ENCODE measurements around the gene NT5C. TPM values are rescaled to one million over a fixed set of nuclear protein-coding genes. Genes with fewer than 3 reads are reported as not detected.

The NT5C gene
- 100 to 1,000 TPM in 1 of 4 donors, 10 to 100 TPM in 3; 60.7 to 109 (median 82.4) TPM for total RNA-seq
- polyA plus RNA-seq, result 100 to 1,000 TPM; 102 to 116 (median 110) TPM

DNA sequence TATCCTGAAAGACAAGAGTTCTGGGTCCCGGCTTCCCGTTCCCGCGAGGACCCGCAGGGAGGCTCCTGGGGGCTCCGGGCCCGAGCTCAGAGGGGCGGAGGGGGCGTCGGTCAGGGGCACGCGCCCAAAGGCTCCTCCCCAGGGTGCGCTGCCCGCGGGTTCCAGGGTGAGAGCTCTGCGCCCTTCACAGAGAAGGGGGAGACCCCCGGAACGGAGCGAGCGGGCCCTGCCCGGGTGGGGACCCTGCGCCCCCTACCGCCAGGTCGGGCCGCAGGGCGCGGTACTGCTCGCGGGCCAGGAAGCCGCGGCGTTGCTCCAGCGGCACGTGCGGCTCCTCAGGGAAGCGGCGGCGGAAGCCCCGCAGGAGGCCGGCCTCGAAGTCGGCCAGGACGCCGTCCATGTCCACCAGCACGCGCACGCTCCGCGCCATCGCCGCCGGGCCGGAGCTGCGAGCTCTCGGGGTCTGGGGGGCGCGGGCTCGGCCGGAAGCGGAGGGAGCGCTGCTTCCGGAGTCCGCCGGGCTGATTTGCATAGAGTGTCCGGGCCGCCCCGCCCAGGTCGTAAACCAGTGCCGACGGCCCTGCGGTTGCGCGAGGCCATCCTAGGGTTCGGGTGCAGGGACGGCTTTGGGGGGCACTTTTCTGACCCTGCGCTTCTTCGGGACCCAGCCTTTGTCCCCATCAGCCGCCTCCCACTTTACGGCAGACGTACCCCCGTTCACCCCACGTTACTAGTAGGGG is at the start of gene NT5C:
NT5C (minus strand) TSS at position 465 of the 740 bp plus-strand sequence; CDS start at position 430, 35 bp downstream.
- Histone ChIP-seq H3K36me3 (peaks cover 0 to 19% (median 5%) of the 10 kb centered on the region in 4 donors), H3K4me1 (peaks cover 0 to 23% (median 11%) of the 10 kb centered on the region in 4 donors), H3K27ac (peak within 1 kb of the TSS; percentile 88 to 91 (median 88)), H3K9me3 (no peaks in the 10 kb centered on the region), H3K27me3 (no peaks in the 10 kb centered on the region), H3K4me3 (peak within 1 kb of the TSS; percentile 68 to 86 (median 74))
- TF ChIP-seq, protein P1, sequence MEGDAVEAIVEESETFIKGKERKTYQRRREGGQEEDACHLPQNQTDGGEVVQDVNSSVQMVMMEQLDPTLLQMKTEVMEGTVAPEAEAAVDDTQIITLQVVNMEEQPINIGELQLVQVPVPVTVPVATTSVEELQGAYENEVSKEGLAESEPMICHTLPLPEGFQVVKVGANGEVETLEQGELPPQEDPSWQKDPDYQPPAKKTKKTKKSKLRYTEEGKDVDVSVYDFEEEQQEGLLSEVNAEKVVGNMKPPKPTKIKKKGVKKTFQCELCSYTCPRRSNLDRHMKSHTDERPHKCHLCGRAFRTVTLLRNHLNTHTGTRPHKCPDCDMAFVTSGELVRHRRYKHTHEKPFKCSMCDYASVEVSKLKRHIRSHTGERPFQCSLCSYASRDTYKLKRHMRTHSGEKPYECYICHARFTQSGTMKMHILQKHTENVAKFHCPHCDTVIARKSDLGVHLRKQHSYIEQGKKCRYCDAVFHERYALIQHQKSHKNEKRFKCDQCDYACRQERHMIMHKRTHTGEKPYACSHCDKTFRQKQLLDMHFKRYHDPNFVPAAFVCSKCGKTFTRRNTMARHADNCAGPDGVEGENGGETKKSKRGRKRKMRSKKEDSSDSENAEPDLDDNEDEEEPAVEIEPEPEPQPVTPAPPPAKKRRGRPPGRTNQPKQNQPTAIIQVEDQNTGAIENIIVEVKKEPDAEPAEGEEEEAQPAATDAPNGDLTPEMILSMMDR (IDR thresholded peaks at IDR 0.05), result peak; percentile 43 to 72 (median 58)
- TF ChIP-seq EP300 (IDR thresholded peaks at IDR 0.05) (no peak), POLR2A (IDR thresholded peaks at IDR 0.05) (no peak), POLR2AphosphoS5 (IDR thresholded peaks at IDR 0.05) (peak in 3 of 4 donors; percentile 28 to 85 (median 82))
- peak; percentile 91 for DNase-seq
- intact Hi-C loops (cut with DNase I), result loop anchor here (1.0 to 5.0 kb wide), 3 partner anchors 17 to 73 kb away; partner anchors contain the start of gene SUMO2
- WGBS, 2 donors, result 0 to 1% methylated on average over 82 of the region's 82 CpGs

DNA sequence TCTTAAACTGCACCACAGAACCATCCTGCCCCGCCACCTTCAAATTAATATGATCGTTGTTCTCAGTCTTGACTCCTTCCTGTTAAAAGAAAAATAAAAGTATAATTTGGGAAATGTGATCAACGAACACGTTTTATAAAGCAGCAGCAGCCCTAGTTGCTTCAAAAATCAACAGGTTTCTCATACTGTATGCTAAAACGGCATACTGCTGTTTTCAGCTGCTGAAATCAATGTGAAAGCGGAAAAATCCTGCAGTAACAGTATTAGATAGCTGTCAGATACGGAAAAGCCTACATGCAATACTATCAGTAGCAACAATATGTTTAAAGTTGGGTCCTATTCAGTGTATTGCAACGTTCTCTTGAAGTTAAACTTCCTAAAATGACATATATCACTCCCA is 49.6 kb upstream of the NT5C start:
- intact Hi-C loops (cut with DNase I), result loop anchor here (5.0 kb wide), 3 partner anchors 49 to 134 kb away; partner anchors contain the start of genes ATP5PD, KCTD2 and NT5C
- peak overlapping the region; percentile 92 to 99 (median 98) for H3K27ac ChIP-seq
- H3K4me3 ChIP-seq, result peak overlapping the region; percentile 79 to 100 (median 100)
- H3K9me3 ChIP-seq, result no peaks in the 10 kb centered on the region
- DNase-seq, result no peak
- no peaks in the 10 kb centered on the region for H3K27me3 ChIP-seq
- TF ChIP-seq EP300 (IDR thresholded peaks at IDR 0.05) (no peak), POLR2AphosphoS5 (IDR thresholded peaks at IDR 0.05) (no peak), POLR2A (IDR thresholded peaks at IDR 0.05) (no peak)
- TF ChIP-seq, protein P1 (IDR thresholded peaks at IDR 0.05), result no peak
- 8 to 10% methylated on average over 8 of the region's 8 CpGs for WGBS, 2 donors
- peaks cover 4 to 31% (median 13%) of the 10 kb centered on the region in 4 donors for H3K36me3 ChIP-seq
- H3K4me1 ChIP-seq, result peaks cover 0 to 37% (median 25%) of the 10 kb centered on the region in 4 donors

DNA sequence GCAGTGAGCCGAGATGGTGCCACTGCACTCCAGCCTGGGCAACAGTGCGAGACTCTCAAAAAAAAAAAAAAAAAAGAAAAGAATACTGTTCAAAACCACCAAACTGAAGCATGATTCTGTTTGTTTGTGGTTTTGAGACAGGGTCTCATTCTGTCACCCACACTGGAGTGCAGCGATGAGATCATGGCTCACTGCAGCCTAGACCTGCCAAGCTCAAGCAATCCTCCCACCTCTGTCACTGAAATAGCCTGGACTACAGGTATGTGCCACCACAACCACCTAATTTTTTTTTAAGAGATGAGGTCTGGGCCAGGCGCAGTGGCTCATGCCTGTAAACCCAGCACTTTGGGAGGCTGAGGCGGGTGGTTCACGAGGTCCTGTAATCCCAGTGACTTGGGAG is 46.9 kb upstream of the NT5C start:
- peaks cover 0 to 33% (median 23%) of the 10 kb centered on the region in 4 donors for H3K4me1 ChIP-seq
- DNase-seq, result no peak
- no peak overlapping the region for H3K4me3 ChIP-seq
- no peaks in the 10 kb centered on the region for H3K27me3 ChIP-seq
- intact Hi-C loops (cut with DNase I), result no loop called here
- H3K36me3 ChIP-seq, result peaks cover 16 to 58% (median 38%) of the 10 kb centered on the region in 4 donors
- no peak overlapping the region for H3K27ac ChIP-seq
- WGBS, 2 donors, result 86 to 92% methylated on average over 6 of the region's 6 CpGs
- no peak for TF ChIP-seq POLR2A (IDR thresholded peaks at IDR 0.05)
- TF ChIP-seq, protein P1 (IDR thresholded peaks at IDR 0.05), result no peak
- no peak for TF ChIP-seq POLR2AphosphoS5 (IDR thresholded peaks at IDR 0.05)
- TF ChIP-seq EP300 (IDR thresholded peaks at IDR 0.05), result no peak
- H3K9me3 ChIP-seq, result no peaks in the 10 kb centered on the region

DNA sequence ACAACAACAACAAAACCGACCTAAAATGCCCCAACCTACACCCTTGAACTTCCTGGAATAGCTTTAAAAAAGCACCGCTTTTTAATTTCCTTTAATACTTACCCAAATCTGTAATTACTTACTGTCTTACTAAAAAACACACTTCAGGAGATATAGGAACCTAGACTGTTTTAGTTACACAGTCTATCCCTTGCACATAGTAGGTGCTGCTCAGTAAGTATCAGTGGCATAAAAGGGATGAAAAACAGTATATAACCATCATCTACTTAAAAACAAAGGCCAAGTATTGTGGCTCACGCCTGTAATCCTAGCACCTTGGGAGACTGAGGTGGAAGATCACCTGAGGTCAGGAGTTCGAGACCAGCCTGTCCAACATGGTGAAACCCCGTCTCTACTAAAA is 45.1 kb upstream of the NT5C start:
- TF ChIP-seq EP300 (IDR thresholded peaks at IDR 0.05), result no peak
- TF ChIP-seq POLR2A (IDR thresholded peaks at IDR 0.05), result no peak
- TF ChIP-seq, protein P1 (IDR thresholded peaks at IDR 0.05), result no peak
- TF ChIP-seq POLR2AphosphoS5 (IDR thresholded peaks at IDR 0.05), result no peak
- no peak for DNase-seq
- Histone ChIP-seq H3K4me3 (no peak overlapping the region), H3K27me3 (no peaks in the 10 kb centered on the region), H3K9me3 (no peaks in the 10 kb centered on the region), H3K36me3 (peaks cover 25 to 76% (median 46%) of the 10 kb centered on the region in 4 donors), H3K4me1 (peaks cover 0 to 33% (median 23%) of the 10 kb centered on the region in 4 donors), H3K27ac (no peak overlapping the region)
- intact Hi-C loops (cut with DNase I), result no loop called here
- 83 to 89% methylated on average over 5 of the region's 5 CpGs for WGBS, 2 donors
